GM12874 (cell line): ENCODE results near the gene CCDC57.

Experiments
- CTCF ChIP-seq: IDR thresholded peaks from 2 replicates; pipeline ENCODE4 v1.5.1; 2011; ENCODE audit warnings: low read depth, mild to moderate bottlenecking, control low read depth, low read length, moderate library complexity; ENCODE audit not compliant: insufficient read depth

The CCDC57 gene

GRCh38 chr17:82052638-82053059 lies 160.0 kb downstream of the CCDC57 start:
- TF ChIP-seq CTCF = no peak

GRCh38 chr17:82051776-82052637 lies 160.6 kb downstream of the CCDC57 start, which contains the start of the genes GPS1 and RFNG:
Gene GPS1, plus strand, starts transcription at chr17:82051898. Its CDS starts 34 bp downstream, at chr17:82051932.
Gene RFNG, minus strand, starts transcription at chr17:82051811. Its CDS starts 45 bp downstream, at chr17:82051766.
- no peak for TF ChIP-seq CTCF
